ENCODE measurements around the gene RAB40B. TPM values are rescaled to one million over a fixed set of nuclear protein-coding genes. Genes with fewer than 3 reads are reported as not detected.

The RAB40B gene
- total RNA-seq, 6 experiments from 2014 or later: 3.7 to 12.5 (median 9.3) TPM

DNA sequence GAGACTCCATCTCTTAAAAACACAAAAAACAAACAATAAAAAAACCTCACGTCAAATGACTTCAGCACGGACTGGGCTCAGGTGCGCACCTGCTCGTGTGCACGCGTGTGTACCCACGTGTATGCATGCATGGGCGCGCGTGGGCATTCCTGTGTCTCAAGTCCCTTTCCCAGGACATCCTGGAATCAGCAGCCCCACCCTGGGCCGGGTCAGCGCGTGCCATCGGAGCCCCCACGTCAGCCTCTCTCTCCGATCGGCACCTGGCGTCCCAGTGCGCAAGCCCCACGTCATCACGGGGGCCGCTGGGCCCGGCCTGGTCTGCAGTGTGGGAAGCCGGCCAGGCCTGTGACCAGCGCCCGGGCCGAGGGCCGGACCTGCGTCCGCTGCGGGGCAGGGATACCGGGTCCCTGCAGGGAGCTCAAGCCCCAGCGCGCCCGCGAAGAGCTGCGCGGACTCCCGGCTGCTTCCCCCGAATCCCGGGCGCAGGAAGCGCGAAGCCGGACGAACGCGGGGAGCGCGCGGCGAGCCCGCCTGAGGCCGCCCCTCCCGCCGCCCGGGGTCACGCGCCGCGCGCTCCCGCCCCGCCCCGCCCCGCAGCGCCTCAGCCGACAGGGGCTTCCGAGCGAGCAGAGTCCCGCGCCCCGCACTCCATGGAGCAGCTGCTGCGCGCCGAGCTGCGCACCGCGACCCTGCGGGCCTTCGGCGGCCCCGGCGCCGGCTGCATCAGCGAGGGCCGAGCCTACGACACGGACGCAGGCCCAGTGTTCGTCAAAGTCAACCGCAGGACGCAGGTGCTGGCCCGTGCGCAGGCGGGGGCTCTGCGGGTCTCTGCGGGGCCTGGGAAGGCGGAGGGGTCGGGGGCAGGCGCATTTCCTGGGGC lies 36.7 kb upstream of the RAB40B start, which contains the start of gene FN3K:
FN3K (plus strand) TSS at position 629 of the 880 bp plus-strand sequence; CDS start at position 651, 22 bp downstream.
- peak; percentile 39 for TF ChIP-seq POLR2A (IDR thresholded peaks at IDR 0.05)
- TF ChIP-seq, protein P1, sequence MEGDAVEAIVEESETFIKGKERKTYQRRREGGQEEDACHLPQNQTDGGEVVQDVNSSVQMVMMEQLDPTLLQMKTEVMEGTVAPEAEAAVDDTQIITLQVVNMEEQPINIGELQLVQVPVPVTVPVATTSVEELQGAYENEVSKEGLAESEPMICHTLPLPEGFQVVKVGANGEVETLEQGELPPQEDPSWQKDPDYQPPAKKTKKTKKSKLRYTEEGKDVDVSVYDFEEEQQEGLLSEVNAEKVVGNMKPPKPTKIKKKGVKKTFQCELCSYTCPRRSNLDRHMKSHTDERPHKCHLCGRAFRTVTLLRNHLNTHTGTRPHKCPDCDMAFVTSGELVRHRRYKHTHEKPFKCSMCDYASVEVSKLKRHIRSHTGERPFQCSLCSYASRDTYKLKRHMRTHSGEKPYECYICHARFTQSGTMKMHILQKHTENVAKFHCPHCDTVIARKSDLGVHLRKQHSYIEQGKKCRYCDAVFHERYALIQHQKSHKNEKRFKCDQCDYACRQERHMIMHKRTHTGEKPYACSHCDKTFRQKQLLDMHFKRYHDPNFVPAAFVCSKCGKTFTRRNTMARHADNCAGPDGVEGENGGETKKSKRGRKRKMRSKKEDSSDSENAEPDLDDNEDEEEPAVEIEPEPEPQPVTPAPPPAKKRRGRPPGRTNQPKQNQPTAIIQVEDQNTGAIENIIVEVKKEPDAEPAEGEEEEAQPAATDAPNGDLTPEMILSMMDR (IDR thresholded peaks at IDR 0.05): no peak
- ATAC-seq (peak; percentile 47 to 75 (median 65)), DNase-seq (peak; percentile 73 to 76 (median 74))
- Histone ChIP-seq H3K4me1 (peaks cover 0 to 27% (median 3%) of the 10 kb centered on the region in 4 donors), H3K9me3 (no peaks in the 10 kb centered on the region), H3K36me3 (peaks cover 0 to 7% (median 0%) of the 10 kb centered on the region in 4 donors), H3K27me3 (no peaks in the 10 kb centered on the region), H3K4me3 (peak within 1 kb of the TSS; percentile 46 to 72 (median 72)), H3K27ac (peak within 1 kb of the TSS; percentile 60 to 85 (median 74))
- WGBS (ENCODE audit: insufficient coverage, low coverage, low lambda C conversion rate, missing lambda C conversion rate): 18% methylated on average over 11 of the region's 101 CpGs
- intact Hi-C loops (cut with DNase I): no loop called here

DNA sequence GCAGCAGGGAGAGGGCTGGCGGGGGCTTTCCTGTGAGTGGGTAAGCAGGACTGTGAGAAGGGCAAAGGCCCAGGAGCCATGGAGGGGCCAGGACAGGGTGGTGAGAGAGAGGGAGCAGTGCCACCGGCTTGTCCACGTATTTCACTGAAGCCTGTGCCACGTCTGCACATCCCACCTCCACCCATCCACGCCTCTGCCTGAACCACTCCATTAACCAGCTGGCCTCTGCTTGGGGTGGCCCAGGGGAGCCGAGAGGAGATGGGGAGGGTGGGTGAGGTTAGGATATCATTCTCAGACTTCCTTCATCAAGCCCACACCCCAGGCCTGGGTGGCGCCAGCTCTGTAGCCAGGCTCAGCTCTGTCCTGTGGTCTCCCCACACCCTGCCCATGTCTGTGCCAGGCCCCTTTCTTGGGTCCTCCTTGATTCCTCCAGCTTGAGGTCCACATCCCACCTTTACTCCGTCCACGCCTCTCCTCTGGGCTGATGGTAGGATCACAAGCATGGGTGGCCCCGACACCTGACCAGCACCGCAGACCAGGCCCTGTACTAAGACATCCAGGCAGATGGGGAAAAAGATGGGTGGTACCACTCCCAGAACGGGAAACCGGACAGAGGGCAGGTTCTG lies 33.7 kb upstream of the RAB40B start:
- ATAC-seq (no peak), DNase-seq (no peak)
- H3K9me3 ChIP-seq: no peaks in the 10 kb centered on the region
- intact Hi-C loops (cut with DNase I): no loop called here
- H3K27me3 ChIP-seq: no peaks in the 10 kb centered on the region
- peaks cover 0 to 8% (median 0%) of the 10 kb centered on the region in 4 donors for H3K4me1 ChIP-seq
- no peak overlapping the region for H3K4me3 ChIP-seq
- peaks cover 0 to 8% (median 0%) of the 10 kb centered on the region in 4 donors for H3K36me3 ChIP-seq
- no peak for TF ChIP-seq POLR2A (IDR thresholded peaks at IDR 0.05)
- TF ChIP-seq, protein P1 (IDR thresholded peaks at IDR 0.05): no peak
- no peak overlapping the region for H3K27ac ChIP-seq
- 84% methylated on average over 6 of the region's 13 CpGs for WGBS (ENCODE audit: insufficient coverage, low coverage, low lambda C conversion rate, missing lambda C conversion rate)

DNA sequence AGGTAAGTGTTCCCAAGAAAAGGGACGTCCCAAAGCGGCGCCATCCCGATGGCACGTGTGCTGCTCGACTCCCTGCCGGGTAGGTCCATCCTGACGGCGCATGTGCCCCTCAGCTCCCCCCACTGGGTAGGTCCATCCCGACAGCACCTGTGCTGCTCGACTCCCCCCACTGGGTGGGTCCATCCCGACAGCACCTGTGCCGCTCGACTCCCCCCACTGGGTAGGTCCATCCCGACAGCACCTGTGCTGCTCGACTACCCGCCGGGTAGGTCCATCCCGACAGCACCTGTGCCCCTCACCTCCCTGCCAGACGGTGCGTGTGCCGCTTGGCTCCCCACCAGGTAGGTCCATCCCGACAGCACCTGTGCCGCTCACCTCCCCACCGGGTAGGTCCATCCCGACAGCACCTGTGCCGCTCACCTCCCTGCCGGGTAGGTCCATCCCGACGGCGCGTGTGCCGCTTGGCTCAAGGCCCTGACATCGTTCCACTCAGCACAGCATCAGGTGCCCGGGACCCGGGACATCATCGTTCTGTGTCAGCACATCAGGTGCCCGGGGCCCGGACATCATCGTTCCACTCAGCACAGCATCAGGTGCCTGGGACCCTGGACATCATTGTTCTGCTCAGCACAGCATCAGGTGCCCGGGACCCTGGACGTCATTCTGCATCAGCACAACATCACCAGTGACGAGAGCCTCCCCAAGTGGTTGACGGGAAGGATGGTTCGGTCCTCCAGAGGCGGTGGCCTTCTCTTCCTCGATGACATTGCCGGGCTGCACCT lies 31.2 kb upstream of the RAB40B start:
- Histone ChIP-seq H3K9me3 (no peaks in the 10 kb centered on the region), H3K4me1 (no peaks in the 10 kb centered on the region), H3K27me3 (no peaks in the 10 kb centered on the region), H3K4me3 (no peak overlapping the region), H3K36me3 (peaks cover 0 to 17% (median under 1%) of the 10 kb centered on the region in 4 donors), H3K27ac (no peak overlapping the region)
- 88% methylated on average over 31 of the region's 48 CpGs for WGBS (ENCODE audit: insufficient coverage, low coverage, low lambda C conversion rate, missing lambda C conversion rate)
- DNase-seq (no peak), ATAC-seq (peak in 2 of 4 donors; percentile 16 to 29)
- TF ChIP-seq, protein P1 (IDR thresholded peaks at IDR 0.05): no peak
- no peak for TF ChIP-seq POLR2A (IDR thresholded peaks at IDR 0.05)
- intact Hi-C loops (cut with DNase I): no loop called here

DNA sequence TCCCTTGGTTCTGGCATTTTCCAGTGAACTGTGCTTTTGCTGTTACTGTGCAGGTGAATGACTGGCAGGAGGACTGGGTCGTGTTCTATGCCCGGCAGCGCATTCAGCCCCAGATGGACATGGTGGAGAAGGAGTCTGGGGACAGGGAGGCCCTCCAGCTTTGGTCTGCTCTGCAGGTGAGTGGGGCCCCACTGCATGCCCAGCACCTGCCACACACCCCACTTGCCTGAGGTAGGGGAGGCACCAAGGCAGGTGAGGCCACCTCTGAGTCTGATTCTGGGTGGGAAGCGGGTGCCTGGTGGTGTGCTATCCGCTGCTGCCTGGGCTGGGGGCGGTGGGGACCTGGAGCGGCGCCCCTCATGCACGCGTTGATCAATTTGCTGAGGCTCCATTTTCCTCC lies 27.9 kb upstream of the RAB40B start:
- no peaks in the 10 kb centered on the region for H3K9me3 ChIP-seq
- ATAC-seq (peak in 1 of 4 donors; percentile 26), DNase-seq (no peak)
- no peak overlapping the region for H3K4me3 ChIP-seq
- H3K27ac ChIP-seq: no peak overlapping the region
- H3K27me3 ChIP-seq: no peaks in the 10 kb centered on the region
- peaks cover 0 to 17% (median 2%) of the 10 kb centered on the region in 4 donors for H3K36me3 ChIP-seq
- no peaks in the 10 kb centered on the region for H3K4me1 ChIP-seq
- intact Hi-C loops (cut with DNase I): no loop called here
- TF ChIP-seq POLR2A (IDR thresholded peaks at IDR 0.05): no peak
- TF ChIP-seq, protein P1 (IDR thresholded peaks at IDR 0.05): no peak
- no CpG with 5 or more reads among the region's 10 CpGs for WGBS (ENCODE audit: insufficient coverage, low coverage, low lambda C conversion rate, missing lambda C conversion rate)

All from right lobe of liver (tissue), 6 donors.